GM19193 (cell line): ENCODE results near the gene SELENON.

Source experiments
- POLR2A ChIP-seq: IDR thresholded peaks from 4 replicates; pipeline ENCODE4 v1.6.1; 2011; ENCODE audit not compliant: insufficient read depth, insufficient read length; ENCODE audit errors: extremely low read depth

The SELENON gene

DNA sequence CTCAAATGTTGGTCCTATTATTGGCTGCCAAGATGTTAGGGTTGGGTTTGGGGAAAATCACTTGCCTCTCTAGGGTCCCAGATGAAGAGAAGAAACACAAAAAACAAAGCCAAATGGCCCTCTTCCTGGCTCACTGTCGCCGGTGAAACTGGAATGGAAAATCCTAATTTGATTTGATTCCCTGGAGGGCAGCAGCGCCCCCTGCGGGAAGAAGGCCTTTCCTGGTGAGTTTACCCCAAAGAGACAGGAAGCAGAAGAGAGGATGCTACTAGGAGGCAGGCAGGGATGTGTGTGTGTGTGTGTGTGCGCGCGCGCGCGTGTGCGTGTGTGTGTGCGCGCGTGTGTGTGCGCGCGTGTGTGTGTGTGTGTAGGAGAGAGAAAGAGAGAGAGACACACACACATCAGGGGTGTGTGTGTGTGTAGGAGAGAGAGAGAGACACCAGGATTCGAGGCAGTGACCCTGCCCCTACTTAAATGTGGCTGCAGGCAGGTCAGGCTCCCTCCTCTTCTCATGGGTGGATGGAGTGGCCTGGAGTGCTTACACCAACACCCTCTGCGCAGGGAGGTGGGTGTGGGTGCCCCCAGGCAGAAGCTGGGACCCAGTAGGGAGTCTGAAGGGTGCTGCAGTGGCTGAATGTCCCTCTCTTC, 3.1 kb upstream of the SELENON start:
- no peak for TF ChIP-seq POLR2A

DNA sequence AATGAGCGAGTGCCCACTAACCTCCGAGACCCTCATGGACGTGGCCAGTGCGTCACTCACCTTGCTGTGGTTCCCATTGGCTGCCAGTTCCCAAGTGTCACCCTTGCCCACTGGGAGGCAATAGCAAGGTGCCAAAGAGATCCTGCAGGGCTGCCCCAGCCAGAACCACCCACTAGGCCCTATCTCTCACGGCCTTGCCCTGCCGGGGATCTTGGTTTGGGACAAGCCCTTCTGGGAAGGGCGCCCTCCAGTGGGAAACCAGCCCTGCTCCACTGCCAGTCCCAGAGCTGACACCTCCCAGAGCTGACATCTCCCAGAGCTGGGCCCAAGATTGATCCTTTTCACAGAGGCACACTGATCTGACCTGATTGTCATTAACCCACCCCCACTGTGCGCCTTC, 2.1 kb upstream of the SELENON start:
- TF ChIP-seq POLR2A: no peak

DNA sequence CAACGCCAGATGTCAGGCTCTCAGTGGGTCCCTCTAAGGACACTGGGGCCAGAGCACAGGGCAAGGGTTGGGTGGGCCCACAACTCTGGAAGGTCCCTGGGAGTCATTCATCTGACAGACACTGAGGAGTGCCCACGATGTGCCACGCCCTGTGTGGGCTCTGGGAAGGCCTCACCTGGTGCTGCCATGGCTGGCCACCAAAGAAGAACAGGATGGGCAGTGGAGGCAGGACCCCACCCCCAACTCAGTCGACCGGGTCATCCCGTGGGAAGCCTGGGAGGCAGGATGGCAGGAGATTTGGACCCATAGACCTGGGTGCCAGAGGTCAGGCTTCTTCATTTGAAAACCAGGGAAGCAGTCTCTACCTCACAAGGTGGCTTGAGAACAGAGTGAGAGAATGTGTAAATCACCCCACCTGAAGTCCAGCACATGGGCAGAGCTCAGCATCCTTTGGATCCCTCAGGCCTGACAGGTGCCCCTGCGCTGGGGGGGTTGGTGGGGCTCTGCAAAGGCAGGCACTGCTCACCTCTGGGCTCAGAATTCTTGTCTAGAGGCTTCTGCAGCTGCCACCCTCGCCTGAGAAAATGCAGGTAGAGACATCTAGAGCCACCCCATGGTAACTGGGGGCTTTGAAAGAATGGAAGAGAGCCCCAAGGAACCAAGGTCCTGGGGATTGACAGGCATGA, 1.2 kb upstream of the SELENON start:
- TF ChIP-seq POLR2A: no peak

DNA sequence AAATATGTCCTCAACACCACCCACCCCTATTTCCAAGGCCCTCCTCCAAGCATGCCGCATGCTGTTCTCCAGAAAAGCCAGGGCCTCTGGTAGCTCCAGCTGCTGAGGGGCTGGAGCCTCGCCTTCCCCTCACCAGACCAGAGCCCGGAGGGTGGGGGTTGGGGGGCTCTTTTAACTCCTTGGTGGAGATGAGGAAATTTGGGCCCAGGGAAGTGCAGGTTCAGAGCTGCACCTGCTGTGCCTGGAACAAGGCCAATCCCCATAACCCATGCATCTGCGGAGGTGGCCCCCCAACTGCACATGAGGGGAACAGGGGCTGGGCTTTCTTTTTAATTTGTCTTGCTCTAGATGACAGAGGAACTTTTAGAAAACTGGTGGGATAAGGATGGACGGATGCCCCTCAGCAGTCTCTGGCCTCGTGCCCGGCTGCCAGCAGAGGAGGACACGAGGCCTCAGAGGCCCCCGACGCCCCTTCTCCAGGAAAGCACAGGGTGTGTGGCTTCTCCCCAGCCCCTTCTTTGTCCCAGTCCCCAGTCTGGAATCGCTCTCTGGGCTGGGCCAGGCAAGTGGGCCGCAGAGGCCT, 550 bp upstream of the SELENON start:
- TF ChIP-seq POLR2A: no peak

DNA sequence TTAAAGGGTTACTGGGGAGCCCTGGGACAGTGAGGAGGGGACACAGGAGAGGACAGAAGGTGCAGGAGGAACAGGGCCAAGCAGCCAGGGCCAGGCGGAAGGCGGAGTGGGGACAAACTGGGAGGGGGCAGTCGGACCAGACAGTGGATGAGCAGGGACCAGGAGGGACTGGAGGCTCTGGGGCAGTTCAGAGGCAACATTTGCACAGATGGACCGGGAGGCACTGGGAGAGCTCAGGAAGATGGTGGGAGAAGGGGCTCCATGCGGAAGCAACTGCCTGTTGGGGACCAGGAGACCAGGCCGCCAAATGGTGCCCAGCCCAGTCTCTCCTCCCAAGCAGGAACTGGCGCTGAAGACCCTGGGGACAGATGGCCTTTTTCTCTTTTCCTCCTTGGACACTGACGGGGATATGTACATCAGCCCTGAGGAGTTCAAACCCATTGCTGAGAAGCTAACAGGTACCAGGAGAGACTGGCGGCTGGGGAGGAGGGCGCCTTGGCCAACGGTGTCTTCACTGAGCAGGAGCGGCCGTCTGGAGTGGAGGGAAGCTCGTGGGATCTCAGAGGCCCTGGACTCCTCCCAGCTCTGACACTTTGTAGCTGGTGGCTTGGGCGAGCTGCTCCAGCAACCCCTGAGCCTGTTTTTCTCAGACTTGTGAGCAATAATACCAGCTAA, 847 bp downstream of the SELENON start:
- no peak for TF ChIP-seq POLR2A

DNA sequence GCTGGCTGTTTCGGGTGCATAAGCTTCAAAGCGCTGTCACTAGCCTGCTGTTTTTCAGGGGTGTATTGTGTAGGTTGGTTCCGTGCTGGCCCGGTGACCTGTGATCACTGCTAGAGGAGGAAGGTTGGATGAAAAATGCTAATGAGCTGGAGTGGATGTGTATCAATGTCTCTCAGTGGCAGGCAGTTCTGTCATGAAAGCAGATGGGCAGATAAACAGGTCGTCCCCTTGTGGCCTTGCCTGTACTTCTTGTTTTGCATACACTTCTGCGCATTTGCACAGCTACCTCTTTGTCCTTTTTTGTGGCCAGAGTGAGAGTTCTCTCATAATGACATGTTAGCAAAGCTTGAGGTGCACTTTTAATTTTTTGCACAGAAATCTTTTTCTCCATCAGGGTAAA, 2.9 kb downstream of the SELENON start:
- no peak for TF ChIP-seq POLR2A

DNA sequence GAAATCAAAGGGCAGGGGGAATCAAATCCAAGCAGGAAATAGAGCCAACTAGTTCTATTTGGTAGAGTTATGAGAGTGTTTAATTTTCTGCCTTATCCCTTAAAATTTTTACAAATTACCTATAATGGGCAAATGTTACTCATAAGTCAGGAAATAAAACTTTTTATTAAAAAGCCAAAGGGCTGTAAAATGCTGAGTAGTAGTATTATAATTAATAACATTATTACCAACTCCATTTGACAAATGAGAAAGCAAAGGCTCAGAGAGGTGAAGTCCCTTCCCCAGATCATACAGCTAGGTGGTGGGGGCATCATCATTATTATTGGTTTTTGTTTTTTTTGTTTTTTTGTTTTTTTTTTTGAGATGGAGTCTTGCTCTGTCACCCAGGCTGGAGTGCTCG, 3.4 kb downstream of the SELENON start:
- no peak for TF ChIP-seq POLR2A

DNA sequence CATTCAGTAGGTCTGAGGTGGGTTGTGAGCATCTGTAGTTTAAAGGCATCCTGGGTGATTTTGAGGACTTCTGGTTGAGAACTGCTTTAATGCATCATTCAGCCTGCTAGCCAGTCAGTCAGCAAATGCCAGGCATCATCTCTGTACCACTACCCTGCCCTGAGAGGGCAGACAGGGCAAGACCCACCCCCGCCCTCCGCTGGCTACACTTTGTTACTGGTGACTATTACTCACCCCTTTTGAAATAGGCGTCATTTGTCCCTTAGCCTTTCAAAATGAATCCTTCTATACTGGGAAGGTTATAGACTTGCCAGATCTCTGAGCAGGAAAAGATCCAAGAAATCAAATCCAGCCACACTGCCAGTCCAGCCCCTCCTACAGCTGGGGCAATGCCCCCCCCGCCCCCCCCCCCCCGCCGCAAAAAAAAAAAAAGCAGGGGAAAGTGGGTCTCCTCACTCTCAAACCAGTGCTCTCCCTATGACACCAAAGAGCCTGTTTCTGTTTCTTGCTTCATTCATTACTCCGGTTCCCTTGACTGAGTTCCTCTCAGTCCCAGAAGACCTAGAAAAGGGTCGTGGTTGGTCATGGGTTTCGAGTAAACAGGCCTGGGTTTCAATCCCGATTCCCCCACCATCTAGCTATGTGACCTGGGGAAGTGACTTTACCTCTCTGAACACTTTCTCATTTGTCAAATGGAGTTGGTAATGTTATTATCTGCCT, 4.4 kb downstream of the SELENON start:
- TF ChIP-seq POLR2A: no peak

DNA sequence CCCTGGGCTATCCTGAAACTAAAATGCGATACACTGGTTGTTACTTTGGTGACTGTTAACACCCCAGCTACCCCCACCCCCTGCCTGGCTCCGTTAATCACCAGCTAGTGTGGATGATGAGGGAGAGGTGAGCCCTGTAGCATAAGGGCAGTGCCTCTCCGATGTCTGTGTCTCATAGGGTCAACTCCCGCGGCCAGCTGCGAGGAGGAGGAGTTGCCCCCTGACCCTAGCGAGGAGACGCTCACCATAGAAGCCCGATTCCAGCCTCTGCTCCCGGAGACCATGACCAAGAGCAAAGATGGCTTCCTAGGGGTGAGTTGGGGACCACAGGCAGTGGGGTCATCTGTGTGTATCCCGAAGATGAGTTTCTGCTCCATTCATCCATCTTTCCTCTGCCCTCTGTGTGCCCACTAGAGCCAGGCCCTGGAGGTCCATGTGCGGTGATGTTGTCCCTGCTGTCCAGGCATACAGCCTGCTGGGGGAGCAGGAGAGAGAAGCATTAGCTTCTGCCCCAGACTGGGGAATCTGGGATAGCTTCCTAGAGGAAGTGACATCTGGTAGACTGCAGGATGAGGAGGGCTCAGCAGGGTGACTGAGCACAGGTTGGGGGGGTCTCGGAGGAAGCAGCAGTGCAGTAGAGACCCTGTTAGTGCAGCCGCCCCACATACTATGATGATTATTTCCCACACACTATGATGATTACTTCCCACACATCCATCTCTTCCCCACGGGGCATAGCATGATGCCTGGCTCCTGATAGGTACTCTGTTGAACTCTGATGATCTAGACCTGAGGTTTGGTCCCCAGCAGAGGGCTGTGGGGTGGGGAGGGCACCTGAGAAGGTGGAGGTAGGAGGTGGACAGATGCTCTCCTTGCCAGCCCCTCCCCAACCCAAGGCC, 5.2 kb downstream of the SELENON start:
- TF ChIP-seq POLR2A: no peak

DNA sequence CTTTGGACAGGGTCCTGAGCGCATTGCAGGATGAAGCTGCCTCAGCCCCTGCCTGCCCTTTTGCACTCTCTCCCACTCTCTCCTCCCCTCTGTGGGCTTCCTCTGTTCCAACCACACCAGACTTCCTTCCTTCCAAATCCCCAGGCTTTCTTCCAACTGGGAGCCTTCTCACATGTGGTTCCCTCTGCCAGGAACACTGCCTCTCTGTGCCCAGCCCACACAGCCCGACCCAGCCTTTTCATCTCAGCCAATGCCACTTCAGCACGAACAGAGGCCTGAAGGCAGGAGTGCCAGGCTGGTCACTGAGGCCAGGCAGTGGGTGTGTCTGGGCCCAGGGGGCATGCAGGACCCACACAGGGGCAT, 5.9 kb downstream of the SELENON start:
- no peak for TF ChIP-seq POLR2A

DNA sequence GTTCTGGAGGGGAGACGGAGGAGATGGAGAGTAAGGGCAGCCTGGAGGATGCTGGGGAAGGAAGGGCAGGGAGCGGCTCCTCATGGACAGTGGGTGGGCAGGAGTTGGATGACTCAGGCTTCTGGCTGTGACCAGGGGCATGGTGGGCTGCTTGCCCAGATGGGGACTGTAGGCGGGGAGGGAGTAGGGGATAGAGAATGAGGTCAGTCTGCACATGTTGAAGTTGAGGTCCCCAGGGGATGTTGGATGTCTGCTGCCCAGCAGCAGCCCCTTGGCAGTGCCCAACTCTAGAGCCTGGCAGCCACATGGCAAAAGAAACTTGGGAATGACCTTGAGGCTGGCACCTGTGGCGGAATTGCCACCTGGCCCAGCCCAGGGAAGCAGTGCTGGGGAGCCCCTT, 6.4 kb downstream of the SELENON start:
- no peak for TF ChIP-seq POLR2A

DNA sequence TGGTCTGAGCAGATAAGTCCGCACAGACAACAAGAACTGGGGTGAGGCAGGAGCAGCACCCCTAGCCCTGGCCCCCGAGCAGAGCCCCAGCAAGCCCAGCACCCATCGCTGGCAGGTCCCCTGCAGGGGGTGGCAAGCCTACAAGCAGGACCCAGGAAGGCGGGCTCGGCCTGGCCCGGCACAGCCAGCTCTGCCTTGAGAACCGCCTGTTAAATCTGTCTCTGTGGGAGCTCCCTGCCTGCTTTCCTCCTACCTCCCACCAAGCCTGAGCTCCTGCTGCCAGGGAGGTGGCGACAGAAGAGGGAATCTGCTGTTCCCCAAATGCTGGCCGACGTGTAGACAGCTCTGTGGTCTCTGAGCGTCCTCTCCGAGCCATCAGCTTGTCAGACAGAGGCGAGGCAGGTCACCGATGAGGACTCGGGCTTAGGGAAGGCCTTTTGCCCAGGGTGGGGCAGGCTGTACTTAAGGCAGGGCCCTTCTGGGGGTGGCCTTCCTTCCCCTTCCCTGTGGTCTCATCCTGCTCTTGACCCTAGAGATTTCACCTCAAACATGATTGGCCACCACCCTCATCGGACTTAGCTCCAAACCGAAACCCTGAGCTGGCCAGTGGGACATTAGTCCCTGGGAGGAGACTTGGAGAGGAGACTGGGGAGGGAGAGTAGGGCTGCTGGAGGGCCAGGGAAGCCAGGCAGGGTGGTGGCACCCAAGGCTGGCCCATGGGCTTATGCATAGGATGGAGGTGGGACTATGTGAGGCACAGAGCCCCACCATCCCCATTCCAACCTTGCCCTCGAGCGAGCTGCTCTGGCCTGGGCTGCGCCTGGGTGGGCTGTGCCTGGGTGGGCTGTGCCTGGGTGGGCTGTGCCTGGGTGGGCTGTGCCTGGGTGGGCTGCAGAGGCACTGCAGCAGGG, 7.7 kb downstream of the SELENON start:
- TF ChIP-seq POLR2A: no peak
